ENCODE data around the gene SHROOM3. TPM values are rescaled to one million over a fixed set of nuclear protein-coding genes. Genes with fewer than 3 reads are reported as not detected.

The SHROOM3 gene
- total RNA-seq, 1 donor from 2014 or later, result 16.2 TPM

DNA sequence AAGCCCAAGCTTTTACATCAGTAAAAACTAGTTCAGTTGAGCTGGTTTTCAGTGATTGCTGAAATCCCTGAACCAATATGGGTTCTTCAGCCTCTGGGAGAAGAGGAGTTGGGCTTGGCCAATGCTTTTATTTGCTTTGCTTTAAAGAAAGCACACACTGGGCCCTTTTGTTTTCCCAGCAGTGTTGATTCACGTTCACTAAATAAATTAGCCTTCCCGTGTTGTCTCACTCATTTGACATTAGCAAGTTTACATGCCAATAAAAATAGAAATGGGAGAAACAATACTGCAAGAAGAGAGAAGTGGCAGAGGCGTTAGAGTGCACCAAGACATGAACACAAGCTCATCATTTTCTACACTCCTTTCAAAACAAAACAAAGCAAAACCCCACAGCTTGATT, 136.2 kb downstream of the SHROOM3 start:
- H3K27me3 ChIP-seq (ENCODE audit: low read depth), result no peaks in the 10 kb centered on the region
- TF ChIP-seq, protein P1, sequence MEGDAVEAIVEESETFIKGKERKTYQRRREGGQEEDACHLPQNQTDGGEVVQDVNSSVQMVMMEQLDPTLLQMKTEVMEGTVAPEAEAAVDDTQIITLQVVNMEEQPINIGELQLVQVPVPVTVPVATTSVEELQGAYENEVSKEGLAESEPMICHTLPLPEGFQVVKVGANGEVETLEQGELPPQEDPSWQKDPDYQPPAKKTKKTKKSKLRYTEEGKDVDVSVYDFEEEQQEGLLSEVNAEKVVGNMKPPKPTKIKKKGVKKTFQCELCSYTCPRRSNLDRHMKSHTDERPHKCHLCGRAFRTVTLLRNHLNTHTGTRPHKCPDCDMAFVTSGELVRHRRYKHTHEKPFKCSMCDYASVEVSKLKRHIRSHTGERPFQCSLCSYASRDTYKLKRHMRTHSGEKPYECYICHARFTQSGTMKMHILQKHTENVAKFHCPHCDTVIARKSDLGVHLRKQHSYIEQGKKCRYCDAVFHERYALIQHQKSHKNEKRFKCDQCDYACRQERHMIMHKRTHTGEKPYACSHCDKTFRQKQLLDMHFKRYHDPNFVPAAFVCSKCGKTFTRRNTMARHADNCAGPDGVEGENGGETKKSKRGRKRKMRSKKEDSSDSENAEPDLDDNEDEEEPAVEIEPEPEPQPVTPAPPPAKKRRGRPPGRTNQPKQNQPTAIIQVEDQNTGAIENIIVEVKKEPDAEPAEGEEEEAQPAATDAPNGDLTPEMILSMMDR (IDR thresholded peaks at IDR 0.05; ENCODE audit: borderline replicate concordance), result no peak
- H3K4me1 ChIP-seq, result peaks cover 20% of the 10 kb centered on the region
- H3K9me3 ChIP-seq (replicated peaks), result no peaks in the 10 kb centered on the region
- intact Hi-C loops (cut with micrococcal nuclease), result no loop called here
- no peak for DNase-seq
- H3K4me3 ChIP-seq, result no peak overlapping the region
- no peaks in the 10 kb centered on the region for H3K36me3 ChIP-seq
- H3K27ac ChIP-seq (replicated peaks), result no peak overlapping the region

DNA sequence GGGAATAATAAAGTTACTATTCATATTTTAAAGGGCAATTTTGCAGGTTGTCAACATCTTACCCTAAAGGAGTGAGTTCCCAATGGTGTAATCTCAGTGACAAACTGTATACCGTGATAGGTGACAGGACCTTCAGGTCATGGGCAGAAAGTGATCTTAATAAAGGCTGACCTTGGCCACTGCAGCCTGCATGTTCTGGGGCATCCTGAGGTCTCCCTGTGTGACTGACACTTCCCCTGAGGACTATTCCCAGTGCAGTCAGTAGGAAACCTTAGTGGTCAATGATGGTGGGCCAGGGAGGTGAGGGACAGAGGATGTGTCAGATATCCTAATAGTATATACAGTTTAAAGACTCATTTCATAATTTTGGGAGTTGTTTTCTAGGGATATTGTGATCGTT, 137.2 kb downstream of the SHROOM3 start:
- DNase-seq, result no peak
- Histone ChIP-seq H3K27me3 (ENCODE audit: low read depth) (peaks cover 1% of the 10 kb centered on the region), H3K4me3 (no peak overlapping the region), H3K9me3 (replicated peaks) (no peaks in the 10 kb centered on the region), H3K27ac (replicated peaks) (peak overlapping the region; percentile 41), H3K4me1 (peaks cover 20% of the 10 kb centered on the region), H3K36me3 (no peaks in the 10 kb centered on the region)
- intact Hi-C loops (cut with micrococcal nuclease), result no loop called here
- TF ChIP-seq, protein P1 (IDR thresholded peaks at IDR 0.05; ENCODE audit: borderline replicate concordance), result no peak

DNA sequence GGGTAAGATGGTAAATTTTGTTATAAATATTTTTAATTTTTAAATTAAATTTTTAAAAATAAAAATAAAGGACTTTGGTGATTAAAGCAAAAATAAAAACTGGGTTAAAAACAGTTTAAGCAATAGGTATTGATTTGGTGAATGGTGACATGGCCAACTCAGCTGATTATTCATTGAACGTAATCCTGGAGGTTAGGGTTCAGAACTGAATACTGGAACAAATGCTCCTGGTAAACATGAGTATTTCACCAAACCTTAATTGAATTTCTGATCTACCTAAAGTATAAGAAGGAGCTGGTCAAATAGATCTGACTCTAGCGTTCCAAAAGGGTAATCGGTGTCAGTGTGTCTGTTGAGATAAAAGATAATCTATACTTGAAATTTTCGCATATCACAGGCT, 141.8 kb downstream of the SHROOM3 start:
- Histone ChIP-seq H3K27ac (replicated peaks) (no peak overlapping the region), H3K27me3 (ENCODE audit: low read depth) (peaks cover 5% of the 10 kb centered on the region), H3K4me1 (peaks cover 1% of the 10 kb centered on the region), H3K36me3 (no peaks in the 10 kb centered on the region), H3K4me3 (no peak overlapping the region), H3K9me3 (replicated peaks) (no peaks in the 10 kb centered on the region)
- TF ChIP-seq, protein P1 (IDR thresholded peaks at IDR 0.05; ENCODE audit: borderline replicate concordance), result no peak
- intact Hi-C loops (cut with micrococcal nuclease), result no loop called here
- DNase-seq, result no peak

DNA sequence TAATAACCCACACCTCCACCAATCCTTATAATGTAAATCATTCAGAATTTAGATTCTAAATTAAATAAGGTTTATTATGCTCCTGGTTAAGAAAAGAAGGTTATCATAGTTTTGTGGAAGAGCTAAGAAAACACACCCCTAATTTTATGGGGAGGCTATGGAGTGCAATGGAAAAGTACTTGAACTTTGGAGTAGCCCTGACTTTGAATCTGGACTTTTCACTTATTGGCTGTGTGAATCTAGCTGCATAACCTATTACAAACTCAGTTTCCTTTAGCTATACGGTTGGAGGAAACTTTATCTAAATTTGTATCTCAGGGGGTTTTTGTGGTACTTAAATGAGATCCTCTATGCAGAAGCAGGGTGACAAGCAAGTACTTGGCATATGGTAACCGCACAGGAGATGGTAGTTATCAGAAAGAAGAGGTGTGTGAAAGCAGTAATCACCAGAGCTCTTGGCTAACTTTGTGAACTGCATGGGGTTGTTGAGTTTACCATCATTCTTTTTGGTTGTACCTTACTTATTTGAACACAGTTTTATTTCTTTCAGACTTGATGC, 143.1 kb downstream of the SHROOM3 start:
- TF ChIP-seq, protein P1 (IDR thresholded peaks at IDR 0.05; ENCODE audit: borderline replicate concordance), result no peak
- Histone ChIP-seq H3K4me1 (no peaks in the 10 kb centered on the region), H3K27ac (replicated peaks) (no peak overlapping the region), H3K9me3 (replicated peaks) (no peaks in the 10 kb centered on the region), H3K4me3 (no peak overlapping the region), H3K27me3 (ENCODE audit: low read depth) (peaks cover 5% of the 10 kb centered on the region), H3K36me3 (no peaks in the 10 kb centered on the region)
- intact Hi-C loops (cut with micrococcal nuclease), result no loop called here
- DNase-seq, result no peak

DNA sequence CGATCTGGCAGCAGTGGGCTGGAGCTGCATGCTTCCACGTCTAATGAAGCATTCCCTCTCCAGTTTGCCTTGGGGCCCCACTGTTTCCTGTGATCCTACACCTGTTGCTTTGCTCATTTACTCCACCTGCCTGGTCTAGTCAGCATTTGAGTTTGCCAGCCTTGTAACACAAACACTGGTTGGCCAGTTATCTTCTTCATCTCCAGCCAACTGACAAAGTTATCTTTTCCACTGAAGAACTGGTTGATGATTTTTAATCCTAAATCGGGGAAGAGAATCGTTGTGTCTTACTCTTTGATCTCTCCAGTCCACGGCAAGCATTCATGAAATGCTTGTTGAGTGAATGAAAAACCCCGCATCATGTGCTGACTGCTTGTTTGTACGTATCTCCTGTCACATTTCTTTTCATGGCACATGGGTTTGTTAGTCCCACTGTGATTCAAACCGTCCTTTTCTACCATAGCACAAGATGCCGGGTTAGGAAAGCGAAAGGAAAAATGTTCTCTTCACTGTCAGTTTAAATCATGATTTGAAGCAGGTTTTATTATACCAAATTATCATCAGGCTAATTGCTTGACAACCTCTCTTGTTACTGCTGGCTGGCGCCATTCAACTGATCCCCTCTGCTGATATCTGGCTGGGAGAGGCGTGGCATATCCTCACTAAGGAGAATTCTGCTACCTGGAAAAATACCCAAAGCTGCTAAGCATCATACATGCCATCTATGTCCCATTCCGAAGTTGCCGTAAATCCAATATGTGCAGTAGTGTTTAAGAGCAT, 144.8 kb downstream of the SHROOM3 start:
- no peak overlapping the region for H3K4me3 ChIP-seq
- no peak overlapping the region for H3K27ac ChIP-seq (replicated peaks)
- no peaks in the 10 kb centered on the region for H3K36me3 ChIP-seq
- peaks cover 5% of the 10 kb centered on the region for H3K4me1 ChIP-seq
- H3K27me3 ChIP-seq (ENCODE audit: low read depth), result peaks cover 5% of the 10 kb centered on the region
- TF ChIP-seq, protein P1 (IDR thresholded peaks at IDR 0.05; ENCODE audit: borderline replicate concordance), result no peak
- DNase-seq, result no peak
- intact Hi-C loops (cut with micrococcal nuclease), result no loop called here
- no peaks in the 10 kb centered on the region for H3K9me3 ChIP-seq (replicated peaks)
